KMS-11 (cell line): Measurements from ENCODE around the gene CEBPE.
"Not testable (repeated sequence)": the region's sequence is repeated elsewhere in the genome, so short reads cannot be mapped to it uniquely, and the experiment has no call there.

Experiments
- H2AFZ ChIP-seq: fragments of 200-600 bp; sonication (generic); 2 replicates; pipeline ENCODE4 v1.6.1; 2016; ENCODE audit warnings: antibody characterized with exemption, mixed run types, low read depth
- H3K27ac ChIP-seq: fragments of 200-600 bp; sonication (generic); 2 replicates; pipeline ENCODE4 v1.6.1; 2016; ENCODE audit warnings: mild to moderate bottlenecking, mixed run types
- H3K27me3 ChIP-seq: fragments of 200-600 bp; sonication (generic); 2 replicates; pipeline ENCODE4 v1.6.1; 2017; ENCODE audit warnings: mild to moderate bottlenecking, low read depth, mixed run types, moderate library complexity; ENCODE audit not compliant: insufficient read depth
- H3K36me3 ChIP-seq: fragments of 200-600 bp; sonication (generic); 2 replicates; pipeline ENCODE4 v1.6.1; 2017; ENCODE audit warnings: mild to moderate bottlenecking, mixed run types; ENCODE audit not compliant: insufficient read depth
- H3K4me1 ChIP-seq: fragments of 200-600 bp; sonication (generic); 2 replicates; pipeline ENCODE4 v1.6.1; 2016; ENCODE audit warnings: mild to moderate bottlenecking, low read depth, mixed run types; ENCODE audit not compliant: poor library complexity, severe bottlenecking
- H3K4me2 ChIP-seq: fragments of 200-600 bp; sonication (generic); 2 replicates; pipeline ENCODE4 v1.7.0; 2016; ENCODE audit warnings: mild to moderate bottlenecking, mixed run types
- H3K4me3 ChIP-seq: fragments of 200-600 bp; sonication (generic); IDR thresholded peaks from 2 replicates; pipeline ENCODE4 v1.6.1; 2017; ENCODE audit warnings: low read depth, low read length, mixed read lengths; ENCODE audit not compliant: insufficient read depth
- H3K79me2 ChIP-seq: fragments of 200-600 bp; sonication (generic); 2 replicates; pipeline ENCODE4 v1.6.1; 2016; ENCODE audit warnings: low read depth, mixed run types; ENCODE audit not compliant: insufficient read depth
- H3K9ac ChIP-seq: fragments of 200-600 bp; sonication (generic); 2 replicates; pipeline ENCODE4 v1.6.1; 2016; ENCODE audit warnings: mild to moderate bottlenecking, mixed run types
- H4K20me1 ChIP-seq: fragments of 200-600 bp; sonication (generic); 2 replicates; pipeline ENCODE4 v1.6.1; 2016; ENCODE audit warnings: mild to moderate bottlenecking, mixed run types; ENCODE audit not compliant: insufficient read depth
- CTCF ChIP-seq: fragments of 200-600 bp; sonication (generic); conservative IDR thresholded peaks from 2 replicates; pipeline ENCODE4 v1.6.1; 2017; ENCODE audit warnings: low read depth, mild to moderate bottlenecking, antibody characterized with exemption, low read length, moderate library complexity, mixed read lengths

The CEBPE gene

GRCh38 chr14:23113431-23114119 lies 5.5 kb downstream of the CEBPE start:
- no peak overlapping the region for H3K4me2 ChIP-seq
- H3K36me3 ChIP-seq = no peaks in the 10 kb centered on the region

GRCh38 chr14:23112359-23113178 lies 6.5 kb downstream of the CEBPE start:
- no peaks in the 10 kb centered on the region for H3K4me1 ChIP-seq
- H3K27ac ChIP-seq = no peak overlapping the region
- no peak for TF ChIP-seq CTCF
- H3K9ac ChIP-seq = no peak overlapping the region
- H3K4me3 ChIP-seq = no peak overlapping the region
- no peaks in the 10 kb centered on the region for H3K27me3 ChIP-seq
- H4K20me1 ChIP-seq = no peaks in the 10 kb centered on the region
- no peaks in the 10 kb centered on the region for H3K79me2 ChIP-seq
- H2AFZ ChIP-seq = no peak overlapping the region
- H3K36me3 ChIP-seq = no peaks in the 10 kb centered on the region
- no peak overlapping the region for H3K4me2 ChIP-seq

More at GRCh38 chr14:23113431-23114119, 5.5 kb downstream of the CEBPE start:
- Histone ChIP-seq H2AFZ (no peak overlapping the region), H3K9ac (no peak overlapping the region), H4K20me1 (no peaks in the 10 kb centered on the region), H3K79me2 (no peaks in the 10 kb centered on the region), H3K27me3 (no peaks in the 10 kb centered on the region), H3K4me3 (no peak overlapping the region), H3K4me1 (no peaks in the 10 kb centered on the region), H3K27ac (no peak overlapping the region)
- no peak for TF ChIP-seq CTCF

- Histone ChIP-seq H3K36me3 (no peaks in the 10 kb centered on the region), H3K4me3 (no peak overlapping the region), H4K20me1 (no peaks in the 10 kb centered on the region), H2AFZ (no peak overlapping the region), H3K9ac (no peak overlapping the region), H3K27me3 (no peaks in the 10 kb centered on the region), H3K4me1 (peaks cover 13% of the 10 kb centered on the region), H3K79me2 (no peaks in the 10 kb centered on the region), H3K4me2 (no peak overlapping the region), H3K27ac (no peak overlapping the region)
- no peak for TF ChIP-seq CTCF
Measured at GRCh38 chr14:23110579-23111365, 8.3 kb downstream of the CEBPE start.

GRCh38 chr14:23109769-23110168 lies 9.3 kb downstream of the CEBPE start:
- peaks cover 17% of the 10 kb centered on the region for H3K4me1 ChIP-seq
- H3K27me3 ChIP-seq = no peaks in the 10 kb centered on the region
- H2AFZ ChIP-seq = no peak overlapping the region
- no peak for TF ChIP-seq CTCF
- H3K27ac ChIP-seq = no peak overlapping the region
- no peak overlapping the region for H3K4me3 ChIP-seq
- no peak overlapping the region for H3K9ac ChIP-seq
- H3K36me3 ChIP-seq = no peaks in the 10 kb centered on the region
- H3K4me2 ChIP-seq = no peak overlapping the region
- no peaks in the 10 kb centered on the region for H4K20me1 ChIP-seq
- H3K79me2 ChIP-seq = no peaks in the 10 kb centered on the region

GRCh38 chr14:23108169-23108568 lies 10.9 kb downstream of the CEBPE start:
- H3K27ac ChIP-seq, H2AFZ ChIP-seq, H4K20me1 ChIP-seq, H3K36me3 ChIP-seq, H3K27me3 ChIP-seq, H3K4me3 ChIP-seq, H3K9ac ChIP-seq, H3K4me2 ChIP-seq, H3K79me2 ChIP-seq: not testable (repeated sequence)
- peaks cover 17% of the 10 kb centered on the region for H3K4me1 ChIP-seq

GRCh38 chr14:23107620-23108019 lies 11.4 kb downstream of the CEBPE start:
- not testable (repeated sequence) for H3K9ac ChIP-seq, H4K20me1 ChIP-seq, H3K27ac ChIP-seq, H3K4me3 ChIP-seq, H3K4me2 ChIP-seq, H3K27me3 ChIP-seq, H2AFZ ChIP-seq, H3K36me3 ChIP-seq, H3K79me2 ChIP-seq
- H3K4me1 ChIP-seq = peaks cover 17% of the 10 kb centered on the region
